BLaER1 (cell line): ENCODE measurements around the gene CD300LG.
"Not testable (repeated sequence)": the region's sequence is repeated elsewhere in the genome, so short reads cannot be mapped to it uniquely, and the experiment has no call there.

Source experiments
- H3K27ac ChIP-seq: shearing (Covaris generic); formaldehyde crosslinking; 2 replicates; pipeline ENCODE4 v1.8.1; 2022
- H3K27me3 ChIP-seq: shearing (Covaris generic); formaldehyde crosslinking; 2 replicates; pipeline ENCODE4 v1.8.1; 2022
- H3K36me3 ChIP-seq: shearing (Covaris generic); formaldehyde crosslinking; 2 replicates; pipeline ENCODE4 v1.8.1; 2022
- H3K4me1 ChIP-seq: shearing (Covaris generic); formaldehyde crosslinking; 2 replicates; pipeline ENCODE4 v1.8.1; 2022
- H3K4me2 ChIP-seq: shearing (Covaris generic); formaldehyde crosslinking; 2 replicates; pipeline ENCODE4 v1.8.1; 2022
- H3K4me3 ChIP-seq: shearing (Covaris generic); formaldehyde crosslinking; 2 replicates; pipeline ENCODE4 v1.8.1; 2022
- H3K9ac ChIP-seq: shearing (Covaris generic); formaldehyde crosslinking; 2 replicates; pipeline ENCODE4 v1.8.1; 2022
- H3K9me3 ChIP-seq: shearing (Covaris generic); formaldehyde crosslinking; 2 replicates; pipeline ENCODE4 v1.8.1; 2022
- H4K20me1 ChIP-seq: shearing (Covaris generic); formaldehyde crosslinking; 2 replicates; pipeline ENCODE4 v1.8.1; 2022
- Cebpa-rat ChIP-seq: shearing (Covaris generic); IDR thresholded peaks from 2 replicates; pipeline ENCODE4 v1.8.1; 2022

The CD300LG gene

DNA sequence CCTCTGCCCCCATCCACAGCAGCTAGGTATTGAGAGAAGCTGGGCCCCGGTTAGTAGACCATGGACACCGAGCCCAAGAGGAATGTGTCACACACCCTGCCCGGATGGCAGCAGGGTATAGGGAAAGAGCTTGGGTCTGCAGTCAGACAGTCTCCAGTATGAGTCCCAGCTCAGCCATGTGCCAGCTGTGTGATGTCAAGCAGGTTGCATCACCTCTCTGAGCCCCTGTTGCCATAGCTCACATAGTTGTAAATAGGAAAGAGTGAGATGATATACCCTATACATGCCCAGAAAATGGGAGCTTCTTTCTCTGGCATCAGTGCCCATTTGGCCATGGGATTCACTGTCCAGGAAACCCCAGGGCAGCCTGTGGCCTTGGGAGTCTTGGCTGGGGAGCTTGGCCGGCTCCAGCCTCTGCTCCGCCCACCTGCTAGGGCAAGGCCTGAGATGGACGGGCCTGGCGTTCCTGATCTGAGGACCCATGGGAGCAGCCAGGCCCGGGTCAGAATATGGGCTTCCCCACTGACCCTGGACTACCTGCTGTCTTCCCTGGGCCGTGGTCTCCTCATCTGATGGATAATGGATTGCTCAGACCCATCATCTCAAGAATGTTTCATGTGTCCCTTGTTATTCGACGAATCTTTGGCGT lies 13.2 kb downstream of the CD300LG start:
- no peak overlapping the region for H3K9ac ChIP-seq
- TF ChIP-seq Cebpa-rat: no peak
- no peaks in the 10 kb centered on the region for H3K27me3 ChIP-seq
- no peak overlapping the region for H3K4me3 ChIP-seq
- H3K27ac ChIP-seq: no peak overlapping the region
- no peak overlapping the region for H3K4me2 ChIP-seq
- peaks cover 20% of the 10 kb centered on the region for H3K4me1 ChIP-seq
- H4K20me1 ChIP-seq: no peaks in the 10 kb centered on the region
- H3K36me3 ChIP-seq: no peaks in the 10 kb centered on the region
- H3K9me3 ChIP-seq: no peaks in the 10 kb centered on the region; the same call in 1 of the 2 replicates

DNA sequence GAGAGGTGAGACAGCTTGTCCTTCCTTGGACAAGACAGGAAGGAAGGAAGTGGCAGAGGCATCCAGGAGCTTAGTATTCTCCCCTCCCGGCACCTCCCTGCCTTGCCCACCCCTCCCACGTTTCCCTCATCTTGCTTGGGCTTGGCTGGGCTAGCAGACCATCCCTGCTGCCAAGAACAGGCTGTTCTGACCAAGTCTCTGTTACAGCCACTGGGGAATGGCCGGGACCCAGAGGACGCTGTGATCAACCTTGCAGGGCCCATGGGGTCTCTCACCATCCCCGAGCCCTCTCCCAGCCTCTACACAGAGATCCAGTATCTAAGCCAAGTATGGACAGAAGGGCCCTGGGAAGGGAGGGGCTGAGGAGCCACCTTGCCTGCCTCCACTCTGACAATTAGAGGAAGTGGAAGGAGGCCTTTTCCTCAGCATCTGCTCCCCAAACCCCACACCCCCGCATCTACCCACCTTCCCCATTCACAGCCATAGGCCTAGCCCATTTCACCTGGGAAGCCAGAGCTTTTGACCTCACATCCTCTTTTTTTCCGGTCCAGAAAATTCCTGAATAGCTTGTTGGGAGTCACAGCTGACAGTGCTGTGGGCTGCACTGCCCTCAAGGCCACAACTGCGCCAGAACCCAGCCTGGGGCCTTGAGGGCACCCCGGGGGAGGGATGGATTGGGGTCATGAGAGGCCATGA lies 14.1 kb downstream of the CD300LG start:
- no peaks in the 10 kb centered on the region for H3K36me3 ChIP-seq

DNA sequence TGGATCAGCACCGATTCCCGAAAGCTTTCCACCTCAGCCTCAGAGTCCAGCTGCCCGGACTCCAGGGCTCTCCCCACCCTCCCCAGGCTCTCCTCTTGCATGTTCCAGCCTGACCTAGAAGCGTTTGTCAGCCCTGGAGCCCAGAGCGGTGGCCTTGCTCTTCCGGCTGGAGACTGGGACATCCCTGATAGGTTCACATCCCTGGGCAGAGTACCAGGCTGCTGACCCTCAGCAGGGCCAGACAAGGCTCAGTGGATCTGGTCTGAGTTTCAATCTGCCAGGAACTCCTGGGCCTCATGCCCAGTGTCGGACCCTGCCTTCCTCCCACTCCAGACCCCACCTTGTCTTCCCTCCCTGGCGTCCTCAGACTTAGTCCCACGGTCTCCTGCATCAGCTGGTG lies 15.0 kb downstream of the CD300LG start:
- no peaks in the 10 kb centered on the region for H4K20me1 ChIP-seq
- no peak overlapping the region for H3K4me2 ChIP-seq
- H3K27ac ChIP-seq: no peak overlapping the region
- H3K36me3 ChIP-seq: no peaks in the 10 kb centered on the region
- H3K4me1 ChIP-seq: peaks cover 20% of the 10 kb centered on the region
- no peak overlapping the region for H3K4me3 ChIP-seq
- H3K27me3 ChIP-seq: no peaks in the 10 kb centered on the region
- TF ChIP-seq Cebpa-rat: no peak
- H3K9ac ChIP-seq: no peak overlapping the region
- no peaks in the 10 kb centered on the region; the same call in 1 of the 2 replicates for H3K9me3 ChIP-seq

More for the DNA sequence above, 14.1 kb downstream of the CD300LG start:
- peaks cover 20% of the 10 kb centered on the region for H3K4me1 ChIP-seq
- no peaks in the 10 kb centered on the region for H4K20me1 ChIP-seq
- no peak for TF ChIP-seq Cebpa-rat
- no peak overlapping the region for H3K4me3 ChIP-seq
- H3K9ac ChIP-seq: no peak overlapping the region
- H3K27me3 ChIP-seq: no peaks in the 10 kb centered on the region
- no peak overlapping the region for H3K27ac ChIP-seq
- no peak overlapping the region for H3K4me2 ChIP-seq
- no peaks in the 10 kb centered on the region; the same call in 1 of the 2 replicates for H3K9me3 ChIP-seq

DNA sequence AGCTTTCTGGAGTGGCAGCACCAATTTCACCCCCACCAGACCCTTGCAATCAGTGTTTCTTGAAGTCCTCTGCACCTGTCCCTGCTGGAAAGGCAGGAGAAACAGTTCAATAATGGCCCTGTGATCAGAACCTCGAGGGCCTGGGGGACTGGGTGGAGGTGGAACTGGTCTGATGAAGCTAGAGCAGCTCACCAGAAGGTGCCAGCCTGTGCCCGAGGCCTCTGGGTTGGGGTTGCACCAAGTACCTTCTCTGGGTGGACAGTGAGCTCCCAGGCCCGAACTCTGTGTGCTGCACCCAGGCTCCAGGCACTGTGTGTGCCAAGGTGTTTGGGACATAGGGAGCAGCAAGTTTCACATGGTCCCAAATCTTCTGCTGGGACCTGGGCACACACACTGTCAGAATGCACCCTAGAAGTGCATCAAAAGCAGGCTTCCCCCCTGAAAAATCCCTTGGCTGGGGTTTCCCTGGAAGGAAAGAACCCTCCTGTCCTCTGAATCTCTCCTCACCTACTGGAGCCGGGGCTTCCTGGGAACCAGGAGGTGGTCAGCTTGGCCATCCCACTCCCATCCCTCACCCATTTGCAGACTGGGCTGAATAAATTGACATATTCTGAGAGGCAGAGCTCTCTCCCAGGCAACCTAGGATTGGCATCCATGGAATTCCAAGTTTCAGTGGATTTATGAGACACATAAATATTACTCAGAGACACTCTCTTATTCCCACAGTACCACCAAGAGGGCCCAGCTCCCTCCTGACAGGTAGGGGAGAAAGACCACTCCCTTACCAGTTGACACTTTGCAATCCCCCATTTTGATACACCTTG lies 17.4 kb downstream of the CD300LG start:
- Histone ChIP-seq H4K20me1 (no peaks in the 10 kb centered on the region), H3K4me2 (no peak overlapping the region), H3K4me3 (no peak overlapping the region), H3K9ac (no peak overlapping the region), H3K27ac (no peak overlapping the region), H3K36me3 (no peaks in the 10 kb centered on the region), H3K4me1 (peaks cover 11% of the 10 kb centered on the region; the same call in 1 of the 2 replicates), H3K9me3 (peaks cover 8% of the 10 kb centered on the region), H3K27me3 (no peaks in the 10 kb centered on the region)
- no peak for TF ChIP-seq Cebpa-rat

DNA sequence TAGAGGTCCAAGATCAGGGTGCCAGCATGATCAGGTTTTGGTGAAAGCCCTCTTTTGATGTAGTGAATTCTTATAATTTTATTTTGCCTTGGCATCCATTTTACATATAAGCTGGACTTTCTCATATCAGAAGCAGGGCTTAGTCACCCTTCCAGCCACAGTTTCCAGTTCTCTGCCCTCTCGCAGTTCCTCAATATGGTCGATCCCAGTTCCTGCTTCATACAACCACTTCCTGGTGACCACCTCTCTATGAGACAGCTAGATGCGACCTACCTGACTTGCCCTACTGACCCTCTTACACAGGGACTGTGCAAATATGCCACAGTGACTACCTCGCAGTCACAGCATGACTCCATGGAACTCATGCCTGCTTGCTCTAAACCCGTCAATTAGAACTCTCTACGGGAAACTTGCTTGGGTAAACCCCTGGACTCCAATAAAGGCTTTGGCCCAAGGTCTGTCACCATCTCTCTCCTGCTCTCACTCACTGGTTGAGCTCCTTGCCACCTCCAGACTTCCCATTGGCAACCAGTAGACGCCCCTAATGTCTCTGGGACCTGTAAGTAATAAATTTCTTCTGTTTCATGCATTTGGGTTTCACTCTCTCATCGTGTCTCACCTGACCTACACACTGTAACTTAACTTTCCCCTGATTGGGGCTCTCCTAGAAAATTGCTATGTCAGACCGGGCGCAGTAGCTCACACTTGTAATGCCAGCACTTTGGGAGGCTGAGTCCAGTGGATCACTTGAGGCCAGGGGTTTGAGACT lies 21.4 kb downstream of the CD300LG start:
- TF ChIP-seq Cebpa-rat: no peak
- no peaks in the 10 kb centered on the region for H3K27me3 ChIP-seq

DNA sequence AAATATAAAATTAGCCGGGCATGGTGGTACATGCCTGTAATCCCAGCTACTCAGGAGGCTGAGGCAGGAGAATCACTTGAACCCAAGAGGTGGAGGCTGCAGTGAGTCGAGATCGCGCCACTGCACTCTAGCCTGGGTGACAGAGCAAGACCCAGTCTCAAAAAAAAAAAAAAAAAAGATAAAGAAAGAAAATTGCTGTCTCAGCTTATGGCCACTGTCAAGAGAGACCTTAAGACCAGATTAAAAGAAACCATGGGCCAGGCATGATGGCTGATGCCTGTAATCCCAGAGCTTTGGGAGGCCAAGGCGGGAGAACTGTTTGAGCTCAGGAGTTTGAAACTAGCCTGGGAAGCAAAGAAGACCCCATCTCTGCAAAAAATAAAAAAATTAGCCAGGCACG lies 22.1 kb downstream of the CD300LG start:
- not testable (repeated sequence) for H4K20me1 ChIP-seq, H3K4me2 ChIP-seq, H3K4me3 ChIP-seq, H3K9ac ChIP-seq, H3K4me1 ChIP-seq, H3K9me3 ChIP-seq, H3K36me3 ChIP-seq, H3K27me3 ChIP-seq, H3K27ac ChIP-seq

More for the DNA sequence above, 21.4 kb downstream of the CD300LG start:
- H3K27ac ChIP-seq: no peak overlapping the region
- H3K4me2 ChIP-seq: no peak overlapping the region
- H3K9me3 ChIP-seq: peaks cover 8% of the 10 kb centered on the region
- no peaks in the 10 kb centered on the region for H3K36me3 ChIP-seq
- H4K20me1 ChIP-seq: no peaks in the 10 kb centered on the region
- no peaks in the 10 kb centered on the region for H3K4me1 ChIP-seq
- H3K9ac ChIP-seq: no peak overlapping the region
- H3K4me3 ChIP-seq: no peak overlapping the region

DNA sequence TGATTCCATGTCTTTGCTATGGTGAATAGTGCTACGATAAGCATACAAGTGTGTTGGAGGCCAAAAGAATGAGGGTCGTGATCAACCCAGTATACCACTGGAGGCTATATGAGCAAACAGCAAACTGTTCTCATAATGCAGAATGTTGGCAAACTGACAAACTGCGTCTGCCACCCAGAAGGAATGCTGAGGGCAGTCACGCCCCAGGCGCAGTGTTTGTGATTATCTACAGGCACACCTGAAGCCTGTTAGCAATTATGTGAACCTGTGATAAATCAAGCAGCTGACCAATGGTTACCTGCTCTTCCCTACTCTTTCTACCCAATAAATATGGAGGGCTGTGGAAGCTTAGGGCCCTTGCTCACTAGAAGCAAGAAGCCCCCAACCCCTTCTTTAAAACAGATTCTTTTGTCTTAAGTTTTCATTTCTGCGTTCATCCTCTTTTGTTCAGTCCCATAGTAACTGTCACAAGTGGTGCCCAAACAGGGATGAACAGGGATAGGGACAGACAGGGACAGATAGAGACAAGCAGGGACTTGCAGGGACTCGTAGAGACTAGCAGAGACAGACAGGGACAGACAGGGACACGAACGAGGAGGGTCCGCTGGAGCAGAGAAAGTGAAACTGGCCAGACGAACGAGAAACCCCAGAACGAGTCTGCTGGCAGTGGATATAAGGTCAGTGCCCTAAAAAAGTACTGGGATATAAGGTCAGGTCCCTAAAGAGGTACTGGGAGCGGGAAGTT lies 25.1 kb downstream of the CD300LG start:
- Histone ChIP-seq H4K20me1 (no peaks in the 10 kb centered on the region), H3K4me2 (no peak overlapping the region), H3K36me3 (no peaks in the 10 kb centered on the region), H3K27ac (no peak overlapping the region), H3K4me3 (no peak overlapping the region), H3K9me3 (peaks cover 8% of the 10 kb centered on the region), H3K9ac (no peak overlapping the region), H3K4me1 (no peaks in the 10 kb centered on the region), H3K27me3 (no peaks in the 10 kb centered on the region)
- no peak for TF ChIP-seq Cebpa-rat

DNA sequence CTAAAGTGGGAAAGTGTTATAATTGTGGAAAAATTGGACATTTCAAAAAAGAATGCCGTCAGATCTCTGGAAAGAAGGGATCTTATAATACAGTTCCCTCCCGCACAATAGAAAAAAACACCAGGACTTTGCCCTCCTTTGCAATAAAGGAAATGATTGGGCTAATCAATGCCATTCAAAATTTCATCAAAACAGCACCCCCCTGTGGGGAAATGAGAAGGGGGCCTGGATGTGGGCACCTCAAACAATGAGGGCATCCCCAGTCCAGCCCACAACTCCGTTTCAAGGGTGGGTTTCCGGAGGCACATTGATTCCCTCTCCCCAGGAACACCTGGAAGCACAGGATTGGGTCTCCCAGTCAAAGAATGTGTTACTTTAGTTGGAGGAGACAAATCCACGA lies 26.1 kb downstream of the CD300LG start:
- H3K27ac ChIP-seq: no peak overlapping the region
- H3K9ac ChIP-seq: no peak overlapping the region
- H3K9me3 ChIP-seq: peaks cover 8% of the 10 kb centered on the region
- H3K4me1 ChIP-seq: no peaks in the 10 kb centered on the region
- no peak for TF ChIP-seq Cebpa-rat
- no peaks in the 10 kb centered on the region for H3K36me3 ChIP-seq
- H3K4me2 ChIP-seq: no peak overlapping the region
- no peaks in the 10 kb centered on the region for H3K27me3 ChIP-seq
- no peaks in the 10 kb centered on the region for H4K20me1 ChIP-seq
- H3K4me3 ChIP-seq: no peak overlapping the region

DNA sequence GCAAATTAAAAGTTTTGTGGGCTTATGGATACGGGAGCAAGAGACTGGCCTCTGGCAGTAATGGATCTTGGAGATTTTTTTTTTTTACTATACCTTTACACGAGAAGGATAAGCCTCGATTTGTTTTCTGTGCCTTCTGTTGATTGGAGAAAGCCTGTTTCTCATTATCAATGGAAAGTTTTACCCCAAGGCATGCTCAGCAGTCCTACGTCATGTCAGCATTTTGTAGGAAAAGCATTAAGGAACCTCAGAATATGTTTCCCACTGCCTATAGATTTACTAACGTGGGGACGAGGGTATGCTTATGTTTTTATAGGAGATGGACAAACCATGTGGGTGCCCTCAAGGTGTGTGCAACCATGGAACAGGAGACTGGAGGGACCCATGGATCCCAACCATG lies 26.8 kb downstream of the CD300LG start:
- Histone ChIP-seq H3K4me2 (no peak overlapping the region), H3K4me1 (no peaks in the 10 kb centered on the region), H3K9me3 (peaks cover 1% of the 10 kb centered on the region), H3K9ac (no peak overlapping the region), H3K4me3 (no peak overlapping the region), H4K20me1 (no peaks in the 10 kb centered on the region), H3K27me3 (no peaks in the 10 kb centered on the region), H3K36me3 (no peaks in the 10 kb centered on the region), H3K27ac (no peak overlapping the region)
- TF ChIP-seq Cebpa-rat: no peak
